ENCODE results near the gene PSME2. TPM values are rescaled to one million over a fixed set of nuclear protein-coding genes. Genes with fewer than 3 reads are reported as not detected.

PSME2 gene
- total RNA-seq, 2 donors from 2014 or later = 24.6 to 28.8 TPM

DNA sequence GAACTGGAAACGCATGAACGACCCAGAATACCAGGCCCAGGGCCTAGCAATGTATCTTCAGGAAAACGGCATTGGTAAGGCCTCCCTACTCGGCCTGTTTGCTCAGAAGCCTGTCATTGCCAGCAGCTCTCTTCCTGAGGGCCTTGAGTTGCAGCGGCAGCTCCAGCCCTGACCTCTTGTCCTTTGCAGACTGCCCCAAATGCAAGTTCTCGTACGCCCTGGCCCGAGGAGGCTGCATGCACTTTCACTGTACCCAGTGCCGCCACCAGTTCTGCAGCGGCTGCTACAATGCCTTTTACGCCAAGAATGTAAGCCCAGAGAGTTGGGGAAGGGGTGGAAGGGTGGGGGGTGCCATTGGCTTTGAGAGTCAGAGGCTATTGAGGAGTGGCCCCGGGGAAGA, 10.9 kb upstream of the PSME2 start:
- no peaks in the 10 kb centered on the region for H3K27me3 ChIP-seq (replicated peaks; ENCODE audit: insufficient read depth)
- H3K36me3 ChIP-seq = peaks cover 48% of the 10 kb centered on the region
- DNase-seq (ENCODE audit: low spot score) (no peak), ATAC-seq (ENCODE audit: insufficient number of reproducible peaks, low FRiP score, low read depth) (no peak)
- TF ChIP-seq, protein P1, sequence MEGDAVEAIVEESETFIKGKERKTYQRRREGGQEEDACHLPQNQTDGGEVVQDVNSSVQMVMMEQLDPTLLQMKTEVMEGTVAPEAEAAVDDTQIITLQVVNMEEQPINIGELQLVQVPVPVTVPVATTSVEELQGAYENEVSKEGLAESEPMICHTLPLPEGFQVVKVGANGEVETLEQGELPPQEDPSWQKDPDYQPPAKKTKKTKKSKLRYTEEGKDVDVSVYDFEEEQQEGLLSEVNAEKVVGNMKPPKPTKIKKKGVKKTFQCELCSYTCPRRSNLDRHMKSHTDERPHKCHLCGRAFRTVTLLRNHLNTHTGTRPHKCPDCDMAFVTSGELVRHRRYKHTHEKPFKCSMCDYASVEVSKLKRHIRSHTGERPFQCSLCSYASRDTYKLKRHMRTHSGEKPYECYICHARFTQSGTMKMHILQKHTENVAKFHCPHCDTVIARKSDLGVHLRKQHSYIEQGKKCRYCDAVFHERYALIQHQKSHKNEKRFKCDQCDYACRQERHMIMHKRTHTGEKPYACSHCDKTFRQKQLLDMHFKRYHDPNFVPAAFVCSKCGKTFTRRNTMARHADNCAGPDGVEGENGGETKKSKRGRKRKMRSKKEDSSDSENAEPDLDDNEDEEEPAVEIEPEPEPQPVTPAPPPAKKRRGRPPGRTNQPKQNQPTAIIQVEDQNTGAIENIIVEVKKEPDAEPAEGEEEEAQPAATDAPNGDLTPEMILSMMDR (IDR thresholded peaks at IDR 0.05) = no peak
- no peaks in the 10 kb centered on the region for H3K9me3 ChIP-seq
- no peak overlapping the region for H3K27ac ChIP-seq
- no peak overlapping the region for H3K4me3 ChIP-seq
- peaks cover 4 to 15% of the 10 kb centered on the region in 2 donors for H3K4me1 ChIP-seq (ENCODE audit: control insufficient read depth in 1 of 2, low read depth in 2 of 2)

DNA sequence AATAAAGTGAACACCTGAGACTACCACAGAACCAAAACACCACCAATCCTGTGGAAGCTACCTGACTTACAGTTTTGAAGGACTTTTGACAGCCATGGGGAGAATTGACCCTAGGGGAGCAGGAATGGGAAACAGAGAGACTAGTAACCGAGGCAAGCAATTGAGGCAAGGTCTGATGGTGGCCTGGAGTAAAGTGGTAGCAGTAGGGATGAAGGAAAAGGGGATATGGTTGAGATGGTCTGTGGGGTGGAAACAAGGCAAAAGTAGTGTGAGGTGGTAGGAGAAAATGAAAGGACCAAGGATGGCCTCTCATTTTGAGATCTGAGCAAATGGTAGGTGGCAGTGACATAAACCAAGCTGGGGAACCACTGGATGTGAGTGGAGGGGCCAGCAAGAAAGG, 10.4 kb upstream of the PSME2 start:
- DNase-seq (ENCODE audit: low spot score) (no peak), ATAC-seq (ENCODE audit: insufficient number of reproducible peaks, low FRiP score, low read depth) (no peak)
- Histone ChIP-seq H3K9me3 (no peaks in the 10 kb centered on the region), H3K4me3 (no peak overlapping the region), H3K36me3 (peaks cover 49% of the 10 kb centered on the region), H3K27me3 (replicated peaks; ENCODE audit: insufficient read depth) (no peaks in the 10 kb centered on the region), H3K4me1 (ENCODE audit: control insufficient read depth in 1 of 2, low read depth in 2 of 2) (peaks cover 0 to 10% of the 10 kb centered on the region in 2 donors), H3K27ac (no peak overlapping the region)
- TF ChIP-seq, protein P1 (IDR thresholded peaks at IDR 0.05) = no peak

DNA sequence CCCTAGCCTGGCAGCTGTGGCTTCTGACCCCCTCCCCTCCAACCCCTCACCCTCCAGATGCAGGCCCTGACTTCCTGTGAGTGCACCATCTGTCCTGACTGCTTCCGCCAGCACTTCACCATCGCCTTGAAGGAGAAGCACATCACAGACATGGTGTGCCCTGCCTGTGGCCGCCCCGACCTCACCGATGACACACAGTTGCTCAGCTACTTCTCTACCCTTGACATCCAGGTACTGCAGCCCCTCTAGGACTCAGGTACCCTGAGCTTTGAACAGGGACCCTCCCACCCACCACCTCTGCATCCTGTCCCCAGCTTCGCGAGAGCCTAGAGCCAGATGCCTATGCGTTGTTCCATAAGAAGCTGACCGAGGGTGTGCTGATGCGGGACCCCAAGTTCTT, 8.7 kb upstream of the PSME2 start:
- ATAC-seq (ENCODE audit: insufficient number of reproducible peaks, low FRiP score, low read depth) = no peak
- H3K27me3 ChIP-seq (replicated peaks; ENCODE audit: insufficient read depth) = no peaks in the 10 kb centered on the region
- peaks cover 59% of the 10 kb centered on the region for H3K36me3 ChIP-seq

DNA sequence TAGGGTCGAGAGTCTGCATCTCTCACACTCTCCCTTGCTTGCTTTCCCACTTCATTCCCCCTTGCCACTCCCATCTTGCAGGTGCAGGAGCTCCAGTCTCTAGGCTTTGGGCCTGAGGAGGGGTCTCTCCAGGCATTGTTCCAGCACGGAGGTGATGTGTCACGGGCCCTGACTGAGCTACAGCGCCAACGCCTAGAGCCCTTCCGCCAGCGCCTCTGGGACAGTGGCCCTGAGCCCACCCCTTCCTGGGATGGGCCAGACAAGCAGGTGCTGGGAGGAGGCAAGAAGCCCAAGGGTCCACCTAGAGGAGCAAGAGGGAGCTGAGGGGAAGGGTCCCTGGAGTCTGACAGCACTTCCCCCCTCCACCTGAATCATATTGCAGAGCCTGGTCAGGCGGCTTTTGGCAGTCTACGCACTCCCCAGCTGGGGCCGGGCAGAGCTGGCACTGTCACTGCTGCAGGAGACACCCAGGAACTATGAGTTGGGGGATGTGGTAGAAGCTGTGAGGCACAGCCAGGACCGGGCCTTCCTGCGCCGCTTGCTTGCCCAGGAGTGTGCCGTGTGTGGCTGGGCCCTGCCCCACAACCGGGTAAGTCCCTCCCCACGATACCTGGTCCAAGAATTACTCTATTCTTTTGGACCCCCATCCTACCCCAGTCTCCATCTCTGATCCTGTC, 5.1 kb upstream of the PSME2 start:
- Histone ChIP-seq H3K27me3 (replicated peaks; ENCODE audit: insufficient read depth) (no peaks in the 10 kb centered on the region), H3K4me3 (no peak overlapping the region), H3K4me1 (ENCODE audit: control insufficient read depth in 1 of 2, low read depth in 2 of 2) (peaks cover 7 to 18% of the 10 kb centered on the region in 2 donors), H3K36me3 (peaks cover 50% of the 10 kb centered on the region), H3K27ac (no peak overlapping the region), H3K9me3 (no peaks in the 10 kb centered on the region)
- no peak for ATAC-seq (ENCODE audit: insufficient number of reproducible peaks, low FRiP score, low read depth)
- DNase-seq (ENCODE audit: low spot score) = no peak
- TF ChIP-seq, protein P1 (IDR thresholded peaks at IDR 0.05) = no peak

More for the DNA sequence above, 8.7 kb upstream of the PSME2 start:
- no peaks in the 10 kb centered on the region for H3K4me1 ChIP-seq (ENCODE audit: control insufficient read depth in 1 of 2, low read depth in 2 of 2)
- no peaks in the 10 kb centered on the region for H3K9me3 ChIP-seq
- no peak overlapping the region for H3K4me3 ChIP-seq
- TF ChIP-seq, protein P1 (IDR thresholded peaks at IDR 0.05) = no peak
- DNase-seq (ENCODE audit: low spot score) = no peak
- H3K27ac ChIP-seq = no peak overlapping the region

DNA sequence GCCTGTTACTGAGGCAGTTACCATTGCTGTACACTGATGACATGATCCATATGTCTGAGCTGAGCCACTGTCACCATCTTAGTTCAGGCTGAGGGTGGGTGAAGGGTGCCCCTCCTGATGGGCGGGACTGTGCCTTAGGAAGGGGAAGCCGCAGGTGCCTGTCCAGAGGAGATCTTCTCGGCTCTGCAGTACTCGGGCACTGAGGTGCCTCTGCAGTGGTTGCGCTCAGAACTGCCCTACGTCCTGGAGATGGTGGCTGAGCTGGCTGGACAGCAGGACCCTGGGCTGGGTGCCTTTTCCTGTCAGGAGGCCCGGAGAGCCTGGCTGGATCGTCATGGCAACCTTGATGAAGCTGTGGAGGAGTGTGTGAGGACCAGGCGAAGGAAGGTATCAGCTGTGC, 4.6 kb upstream of the PSME2 start:
- Histone ChIP-seq H3K9me3 (no peaks in the 10 kb centered on the region), H3K4me3 (no peak overlapping the region), H3K4me1 (ENCODE audit: control insufficient read depth in 1 of 2, low read depth in 2 of 2) (peaks cover 7 to 19% of the 10 kb centered on the region in 2 donors), H3K27me3 (replicated peaks; ENCODE audit: insufficient read depth) (no peaks in the 10 kb centered on the region), H3K27ac (no peak overlapping the region), H3K36me3 (peaks cover 44% of the 10 kb centered on the region)
- TF ChIP-seq, protein P1 (IDR thresholded peaks at IDR 0.05) = no peak
- no peak for ATAC-seq (ENCODE audit: insufficient number of reproducible peaks, low FRiP score, low read depth)
- no peak for DNase-seq (ENCODE audit: low spot score)

Data from thoracic aorta (tissue), 2 donors.